DMS114 treated with DMSO at 0.1 percent for 48 hours (cell line): ENCODE measurements around the gene CYSRT1.
"Not testable (repeated sequence)": the region's sequence is repeated elsewhere in the genome, so short reads cannot be mapped to it uniquely, and the experiment has no call there.

ENCODE experiments used
- DNase-seq: peaks from one replicate; lab custom pipeline; 2025; ENCODE audit not compliant: unreplicated experiment; lab: John Stamatoyannopoulos, UW

CYSRT1 gene

DNA sequence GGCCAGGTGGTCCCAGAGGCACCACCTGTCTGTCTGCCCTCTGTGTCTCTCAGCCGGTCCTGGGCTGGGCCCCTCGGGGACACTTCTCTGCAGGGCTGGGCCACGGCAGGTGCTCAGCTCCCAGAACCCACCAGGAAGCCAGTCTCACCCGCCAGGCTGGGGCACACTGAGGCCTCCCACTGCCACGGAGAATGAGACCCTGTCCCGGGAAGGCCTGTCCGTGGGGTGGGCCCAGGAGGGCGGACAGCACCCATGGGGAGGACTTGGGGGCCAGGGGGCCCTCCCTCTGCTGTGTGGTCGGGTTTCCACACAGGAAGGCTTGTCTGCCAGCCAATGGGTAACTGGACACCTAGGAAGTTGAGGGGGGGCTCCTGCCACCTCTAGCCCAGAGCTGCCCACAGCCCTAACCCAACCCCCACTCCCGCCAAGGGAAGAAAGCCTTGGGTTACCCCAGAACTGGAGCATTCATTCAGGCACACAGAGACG, 12.0 kb downstream of the CYSRT1 start:
- no peak for DNase-seq

DNA sequence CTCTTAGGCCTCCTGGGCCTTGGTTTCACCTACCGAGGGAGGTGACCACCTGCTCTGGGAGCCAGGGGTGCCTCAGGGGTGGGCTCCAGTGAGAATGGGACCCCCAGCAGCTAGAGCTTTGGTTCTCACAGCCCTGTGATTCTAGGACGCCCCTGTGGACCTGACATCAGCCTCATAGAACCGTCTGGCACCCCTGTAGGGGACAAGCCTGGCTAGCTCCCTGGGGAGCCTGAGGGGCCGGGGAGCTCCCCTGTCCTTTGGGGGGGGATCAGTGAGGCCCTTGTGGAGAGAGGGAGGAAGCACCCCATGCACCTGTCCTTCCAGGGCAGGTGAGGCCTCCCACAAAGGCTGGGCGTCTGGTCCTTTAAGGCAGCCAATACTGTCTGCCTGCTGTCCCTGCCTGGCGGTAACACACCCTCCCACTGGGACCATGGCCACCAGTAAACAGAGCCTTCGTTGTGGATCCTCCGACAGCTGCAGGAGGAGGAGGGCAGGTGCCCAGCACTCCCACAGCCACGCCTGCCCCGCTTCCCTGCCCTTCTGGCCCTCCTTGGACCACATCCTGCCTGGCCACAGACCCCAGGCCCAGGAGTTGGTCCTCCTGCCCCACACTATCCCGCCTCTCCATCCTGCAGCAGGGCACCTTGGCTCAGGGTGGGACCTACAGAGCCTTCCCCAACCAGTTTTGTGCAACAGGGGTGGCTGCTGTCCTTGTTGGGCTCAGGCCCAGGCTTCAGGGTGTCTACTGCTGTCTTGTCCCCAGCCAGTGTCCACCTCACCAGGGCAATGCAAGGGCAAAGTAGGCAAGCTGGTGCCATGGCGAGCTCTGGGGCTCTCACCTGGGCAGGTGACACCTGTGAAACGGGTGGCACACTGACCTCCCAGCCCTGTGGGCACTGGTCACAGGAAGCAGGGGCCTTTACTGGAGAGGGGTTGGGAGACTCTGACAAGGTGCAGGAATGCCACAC, 13.1 kb downstream of the CYSRT1 start:
- DNase-seq: no peak

DNA sequence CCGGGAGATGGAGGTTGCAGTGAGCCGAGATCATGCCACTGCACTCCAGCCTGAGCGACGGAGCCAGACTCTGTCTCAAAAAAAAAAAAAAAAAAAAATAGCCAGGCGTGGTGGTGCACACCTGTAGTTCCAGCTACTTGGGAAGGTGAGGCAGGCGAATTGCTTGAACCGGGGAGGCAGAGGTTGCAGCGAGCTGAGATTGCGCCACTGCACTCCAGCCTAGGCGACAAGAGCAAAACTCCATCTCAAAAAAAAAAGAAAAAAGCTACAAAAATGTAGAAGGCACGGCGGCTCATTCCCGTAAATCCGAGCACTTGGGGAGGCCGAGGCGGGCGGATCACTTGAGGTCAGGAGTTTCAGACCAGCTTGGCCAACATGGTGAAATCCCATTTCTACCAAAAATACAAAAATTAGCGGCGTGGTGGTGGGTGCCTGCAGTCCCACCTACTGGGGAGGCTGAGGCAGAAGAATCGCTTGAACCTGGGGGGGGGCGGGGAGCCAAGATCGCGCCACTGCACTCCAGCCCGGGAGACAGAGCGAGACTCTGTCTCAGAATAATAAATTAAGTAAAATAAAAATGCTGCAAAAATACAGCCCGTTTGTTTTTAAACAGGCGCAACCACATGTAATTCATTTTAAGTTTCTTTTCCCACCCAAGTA, 14.7 kb downstream of the CYSRT1 start:
- not testable (repeated sequence) for DNase-seq

DNA sequence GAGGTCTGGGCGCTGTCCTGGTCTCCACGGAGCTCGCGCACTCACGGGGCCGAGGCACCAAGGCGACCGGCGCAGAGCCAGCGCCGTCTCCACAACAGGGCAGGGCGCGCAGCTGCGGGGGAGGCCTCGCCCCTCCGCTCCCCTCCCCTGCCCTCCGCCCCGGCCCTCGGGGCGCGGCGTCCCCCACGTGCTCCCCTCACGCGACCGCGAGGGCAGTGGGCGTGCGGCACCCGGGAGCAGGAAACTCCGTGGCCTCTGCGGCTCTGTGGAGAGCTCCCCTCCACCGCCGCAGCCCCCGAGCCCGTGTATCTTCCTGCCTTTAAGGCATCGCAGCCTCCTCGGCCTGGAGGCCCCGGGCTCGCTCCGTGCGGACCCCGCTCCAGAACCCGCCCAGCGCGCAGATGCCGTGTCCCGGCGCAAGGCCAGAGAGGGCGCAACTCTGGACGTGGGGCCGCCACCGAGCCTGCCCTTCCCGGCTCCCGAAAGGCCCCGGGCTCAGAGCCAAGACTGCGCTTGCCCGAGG, 15.4 kb downstream of the CYSRT1 start:
- no peak for DNase-seq

DNA sequence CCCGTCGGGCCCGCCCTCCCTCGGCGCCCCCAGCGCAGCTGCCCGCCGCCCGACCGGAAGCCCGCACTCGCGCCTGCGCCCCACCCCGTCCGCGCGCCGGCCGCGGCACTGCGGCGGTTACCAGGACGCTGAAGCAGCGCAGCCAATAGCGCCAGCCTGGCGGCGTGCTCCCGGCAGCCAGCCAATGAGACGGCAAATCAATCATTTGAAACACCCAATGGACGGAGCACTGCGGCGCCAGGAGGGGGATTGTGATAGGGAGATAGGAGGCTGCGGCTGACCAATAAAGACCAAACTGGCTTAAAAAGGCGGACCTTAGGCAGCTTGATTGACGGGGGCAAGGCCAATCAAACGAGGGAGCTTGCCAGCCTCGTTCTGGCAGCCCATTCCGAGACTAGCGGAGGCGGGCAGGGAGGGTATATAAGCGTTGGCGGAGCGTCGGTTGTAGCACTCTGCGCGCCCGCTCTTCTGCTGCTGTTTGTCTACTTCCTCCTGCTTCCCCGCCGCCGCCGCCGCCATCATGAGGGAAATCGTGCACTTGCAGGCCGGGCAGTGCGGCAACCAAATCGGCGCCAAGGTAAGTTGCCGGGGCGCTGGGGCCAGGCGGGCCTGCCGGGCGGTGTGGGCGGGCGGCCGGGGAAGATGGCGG, 16.0 kb downstream of the CYSRT1 start, which contains the start of gene TUBB4B:
Gene TUBB4B (plus strand): TSS at position 447 of the 649 bp plus-strand sequence. CDS start 74 bp downstream, at position 521.
- DNase-seq: peak; percentile 98

DNA sequence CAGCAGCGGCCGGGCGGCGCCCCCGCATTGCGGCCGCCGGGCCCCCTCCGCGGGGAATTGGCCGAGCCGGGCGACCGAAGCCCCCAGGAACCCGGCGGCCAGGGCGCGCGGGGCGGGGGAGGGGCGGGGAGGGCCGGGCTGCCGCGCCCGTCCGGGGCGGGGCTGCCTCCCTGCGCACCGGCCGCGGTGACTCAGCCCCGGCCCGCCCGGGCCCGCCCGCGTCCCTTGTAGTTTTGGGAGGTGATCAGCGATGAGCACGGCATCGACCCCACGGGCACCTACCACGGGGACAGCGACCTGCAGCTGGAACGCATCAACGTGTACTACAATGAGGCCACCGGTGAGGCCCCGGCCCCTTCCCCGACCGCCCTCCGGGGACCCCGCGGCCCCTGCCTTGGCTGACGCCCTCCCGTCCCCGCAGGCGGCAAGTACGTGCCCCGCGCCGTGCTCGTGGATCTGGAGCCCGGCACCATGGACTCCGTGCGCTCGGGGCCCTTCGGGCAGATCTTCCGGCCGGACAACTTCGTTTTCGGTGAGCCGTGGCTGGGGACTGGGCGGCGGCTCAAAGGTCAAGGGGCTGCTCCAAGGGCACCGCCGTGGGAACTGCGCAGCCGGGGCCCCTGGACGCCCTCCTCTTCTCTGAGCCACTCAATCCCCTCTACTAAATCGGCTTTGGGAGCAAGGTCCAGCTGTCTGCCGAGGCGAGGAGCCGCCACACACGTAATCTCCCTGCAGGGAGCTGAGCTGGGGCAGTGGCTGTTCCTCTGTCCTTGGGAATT, 16.7 kb downstream of the CYSRT1 start:
- DNase-seq: no peak

DNA sequence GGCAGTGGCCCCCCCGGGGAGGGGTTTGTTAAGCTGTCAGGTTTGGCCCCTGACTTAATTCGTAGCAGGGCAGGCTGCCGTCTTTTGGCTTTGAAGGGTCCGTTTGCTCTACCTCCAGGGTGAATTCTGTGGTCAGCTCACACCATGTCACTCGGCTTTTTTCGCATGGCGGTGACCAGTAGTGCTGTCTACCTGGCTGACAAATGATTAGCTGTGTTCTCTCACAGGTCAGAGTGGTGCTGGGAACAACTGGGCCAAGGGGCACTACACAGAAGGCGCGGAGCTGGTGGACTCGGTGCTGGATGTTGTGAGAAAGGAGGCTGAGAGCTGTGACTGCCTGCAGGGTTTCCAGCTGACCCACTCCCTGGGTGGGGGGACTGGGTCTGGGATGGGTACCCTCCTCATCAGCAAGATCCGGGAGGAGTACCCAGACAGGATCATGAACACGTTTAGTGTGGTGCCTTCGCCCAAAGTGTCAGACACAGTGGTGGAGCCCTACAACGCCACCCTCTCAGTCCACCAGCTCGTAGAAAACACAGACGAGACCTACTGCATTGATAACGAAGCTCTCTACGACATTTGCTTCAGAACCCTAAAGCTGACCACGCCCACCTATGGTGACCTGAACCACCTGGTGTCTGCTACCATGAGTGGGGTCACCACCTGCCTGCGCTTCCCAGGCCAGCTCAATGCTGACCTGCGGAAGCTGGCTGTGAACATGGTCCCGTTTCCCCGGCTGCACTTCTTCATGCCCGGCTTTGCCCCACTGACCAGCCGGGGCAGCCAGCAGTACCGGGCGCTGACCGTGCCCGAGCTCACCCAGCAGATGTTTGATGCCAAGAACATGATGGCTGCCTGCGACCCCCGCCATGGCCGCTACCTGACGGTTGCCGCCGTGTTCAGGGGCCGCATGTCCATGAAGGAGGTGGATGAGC, 17.6 kb downstream of the CYSRT1 start:
- no peak for DNase-seq

DNA sequence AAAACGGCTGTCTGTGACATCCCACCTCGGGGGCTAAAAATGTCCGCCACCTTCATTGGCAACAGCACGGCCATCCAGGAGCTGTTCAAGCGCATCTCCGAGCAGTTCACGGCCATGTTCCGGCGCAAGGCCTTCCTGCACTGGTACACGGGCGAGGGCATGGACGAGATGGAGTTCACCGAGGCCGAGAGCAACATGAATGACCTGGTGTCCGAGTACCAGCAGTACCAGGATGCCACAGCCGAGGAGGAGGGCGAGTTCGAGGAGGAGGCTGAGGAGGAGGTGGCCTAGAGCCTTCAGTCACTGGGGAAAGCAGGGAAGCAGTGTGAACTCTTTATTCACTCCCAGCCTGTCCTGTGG, 18.3 kb downstream of the CYSRT1 start:
- DNase-seq: not testable (repeated sequence)

DNA sequence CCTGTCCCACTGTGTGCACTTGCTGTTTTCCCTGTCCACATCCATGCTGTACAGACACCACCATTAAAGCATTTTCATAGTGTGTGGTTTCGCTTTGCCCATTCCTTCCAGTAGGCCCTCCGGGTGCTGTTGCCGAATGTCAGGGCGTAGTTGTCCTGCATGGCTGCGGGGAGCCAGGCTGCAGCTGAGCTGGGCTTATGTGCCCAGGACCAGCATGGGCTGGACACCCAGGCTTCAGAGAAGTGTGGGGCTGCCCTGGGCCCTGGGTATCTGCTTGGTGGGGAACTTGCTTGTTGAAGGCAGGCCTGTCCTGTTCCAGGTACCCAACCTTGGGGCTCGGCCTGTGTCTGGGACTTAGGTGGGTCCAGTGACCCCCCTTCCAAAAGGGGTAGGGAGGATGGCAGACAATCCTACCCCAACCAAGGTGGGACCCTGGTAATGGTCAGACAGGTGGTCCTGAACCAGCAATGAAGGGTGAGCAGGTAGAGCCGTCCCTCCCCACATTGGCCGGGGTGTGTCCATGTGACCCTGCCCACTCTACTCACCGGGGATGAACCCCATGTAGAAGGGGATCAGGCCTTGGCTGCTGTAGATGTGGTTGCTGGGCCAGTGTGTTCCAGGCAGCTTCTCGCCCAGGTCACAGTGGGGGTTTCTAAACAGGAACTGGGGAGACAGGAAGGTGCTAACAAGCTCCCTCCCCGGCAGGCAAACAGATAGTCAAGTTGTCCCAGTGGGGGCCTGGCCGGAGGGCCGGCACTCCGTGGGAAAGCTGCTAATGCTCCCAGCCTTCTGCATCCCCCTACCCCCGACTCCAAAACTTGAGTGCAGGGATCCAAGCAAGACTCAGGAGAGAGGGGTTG, 18.9 kb downstream of the CYSRT1 start:
- DNase-seq: no peak

DNA sequence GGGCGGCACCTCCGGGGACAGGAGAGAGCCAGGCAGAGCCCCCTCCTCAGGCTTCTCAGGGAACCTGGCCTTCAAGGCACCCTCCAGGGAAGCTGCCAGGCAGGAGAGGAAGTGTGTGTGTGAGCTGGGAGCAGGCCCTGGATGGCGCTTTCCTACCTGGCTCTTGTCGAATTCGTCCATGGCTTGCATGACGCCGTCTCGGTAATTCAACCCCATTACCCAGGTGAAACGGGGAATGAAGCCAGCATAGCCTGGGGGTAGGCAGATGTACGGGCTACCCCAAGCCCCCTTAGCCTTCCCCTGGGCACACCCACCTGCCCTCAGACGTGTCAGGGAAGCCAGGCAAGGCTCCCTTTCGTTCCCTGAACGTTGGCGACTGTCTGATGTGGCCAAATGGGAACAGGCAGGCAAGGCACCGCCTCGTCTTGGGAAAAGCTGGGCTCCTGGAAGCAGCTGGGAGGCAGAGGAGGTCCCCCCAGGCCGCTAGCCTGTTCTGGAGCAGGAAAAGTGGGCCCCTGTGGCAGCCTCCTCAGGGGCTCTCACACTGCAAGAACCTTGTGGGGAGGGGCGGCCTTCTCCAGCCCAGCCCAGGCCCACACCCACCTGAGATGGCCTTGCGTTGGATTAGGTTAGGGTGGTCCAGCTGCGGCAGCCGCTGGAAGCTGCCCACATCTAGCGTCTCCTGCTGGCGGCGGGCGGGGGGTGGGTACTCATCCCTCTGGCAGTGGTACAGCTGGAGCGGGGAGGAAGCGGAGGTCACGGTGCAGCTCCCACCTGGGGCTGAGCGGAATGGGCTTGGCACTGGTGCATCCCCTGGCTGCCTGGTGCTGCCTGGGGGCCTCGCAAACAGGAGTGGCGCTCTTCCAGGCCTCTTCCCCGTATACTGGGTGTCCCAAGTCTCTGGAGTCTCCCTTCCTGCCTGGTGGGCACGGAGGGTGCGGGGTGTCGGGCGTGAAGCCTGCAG, 19.8 kb downstream of the CYSRT1 start:
- no peak for DNase-seq

DNA sequence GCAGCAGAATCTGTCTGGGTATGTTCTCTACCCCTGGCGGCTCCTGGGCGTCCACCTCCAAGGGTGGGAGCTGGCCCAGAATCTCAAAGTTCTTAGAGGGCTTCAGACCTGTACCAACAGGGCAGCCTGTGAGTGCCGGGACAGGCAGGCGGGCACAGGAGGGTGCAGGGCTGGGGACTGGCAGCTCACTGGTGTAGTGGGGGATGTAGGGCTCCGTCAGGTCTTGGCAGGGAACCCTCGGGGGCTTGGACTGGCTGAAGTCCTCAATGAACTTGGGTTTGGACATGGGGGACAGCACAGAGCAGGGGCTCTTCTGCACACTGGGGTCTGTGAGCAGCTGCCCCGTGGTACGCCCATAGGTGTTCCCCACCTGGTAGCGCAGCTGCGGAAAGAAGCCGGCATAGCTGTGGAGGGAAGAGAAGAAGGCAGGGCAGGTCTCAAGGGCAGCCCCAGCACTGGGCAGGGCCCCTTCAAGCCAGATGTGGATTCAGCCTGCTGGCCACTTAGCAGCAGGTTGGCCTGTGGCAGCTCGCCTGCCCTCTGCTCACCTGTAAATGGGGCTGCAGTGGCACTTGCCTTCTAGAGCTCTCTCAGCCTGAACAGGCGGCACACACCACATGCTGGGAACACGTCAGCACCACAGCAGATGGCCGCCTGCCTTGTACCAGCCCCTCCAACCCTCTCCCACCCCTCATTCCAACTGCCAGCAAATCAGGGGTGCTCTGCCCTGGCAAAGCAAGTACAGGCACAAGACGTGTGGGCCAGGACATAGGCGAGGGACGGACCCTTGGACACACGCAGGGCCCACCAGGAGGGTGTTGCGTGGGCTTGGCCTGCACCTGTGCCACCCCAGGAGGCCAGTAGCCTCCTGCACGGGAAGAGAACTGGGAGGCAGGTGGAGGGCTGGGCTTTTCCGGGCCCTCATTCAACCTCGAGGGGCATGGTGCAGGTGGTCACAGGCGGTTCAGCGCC, 20.8 kb downstream of the CYSRT1 start:
- DNase-seq: no peak

DNA sequence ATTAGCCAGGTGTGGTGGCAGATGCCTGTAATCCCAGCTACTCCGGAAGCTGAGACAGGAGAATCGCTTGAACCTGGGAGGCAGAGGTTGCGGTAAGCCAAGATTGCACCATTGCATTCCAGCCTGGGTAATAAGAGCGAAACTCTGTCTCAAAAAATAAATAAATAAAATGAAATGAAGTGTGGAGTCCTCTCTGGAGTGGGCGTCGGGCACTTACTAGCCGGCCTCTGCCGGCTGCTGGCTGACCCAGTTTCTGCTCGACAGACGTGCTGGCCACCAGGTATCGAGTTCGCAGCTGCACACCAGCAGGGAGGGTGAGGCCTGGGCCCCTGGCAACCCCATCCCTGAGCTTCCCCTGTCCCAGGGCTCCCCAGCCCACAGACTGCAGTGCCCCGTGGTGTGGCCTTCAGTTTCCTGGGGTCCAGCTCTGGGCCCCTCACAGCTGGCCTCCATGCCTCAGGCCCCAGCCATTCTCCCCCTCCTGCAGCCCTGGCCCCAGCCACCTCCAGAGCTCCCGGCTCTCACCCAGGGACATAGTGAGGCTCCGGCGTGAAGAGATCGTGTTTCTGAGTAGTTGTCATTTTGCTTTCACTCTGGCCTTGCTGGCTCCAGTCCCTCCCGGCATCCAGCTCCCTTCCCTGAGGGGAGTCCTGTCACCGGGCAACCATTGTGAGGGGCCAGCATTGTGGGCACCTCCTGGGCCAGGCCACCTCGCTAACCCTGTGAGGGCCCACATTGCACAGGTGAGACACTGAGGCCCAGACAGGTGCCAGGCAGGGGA, 22.4 kb downstream of the CYSRT1 start:
- no peak for DNase-seq

DNA sequence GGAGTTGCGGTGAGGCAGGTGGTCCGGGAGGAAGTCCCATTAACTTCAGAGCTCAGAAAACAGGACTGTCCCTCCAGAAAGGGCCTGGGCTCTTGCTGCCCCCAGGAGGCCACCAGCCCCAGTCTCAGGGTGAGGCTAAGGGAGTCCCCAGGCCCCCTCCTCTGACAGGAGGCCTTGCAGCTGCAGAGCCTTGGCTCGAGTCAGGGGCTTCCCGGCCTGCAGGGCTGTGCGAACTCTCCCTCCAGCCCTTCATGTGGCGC, 22.9 kb downstream of the CYSRT1 start:
- no peak for DNase-seq

DNA sequence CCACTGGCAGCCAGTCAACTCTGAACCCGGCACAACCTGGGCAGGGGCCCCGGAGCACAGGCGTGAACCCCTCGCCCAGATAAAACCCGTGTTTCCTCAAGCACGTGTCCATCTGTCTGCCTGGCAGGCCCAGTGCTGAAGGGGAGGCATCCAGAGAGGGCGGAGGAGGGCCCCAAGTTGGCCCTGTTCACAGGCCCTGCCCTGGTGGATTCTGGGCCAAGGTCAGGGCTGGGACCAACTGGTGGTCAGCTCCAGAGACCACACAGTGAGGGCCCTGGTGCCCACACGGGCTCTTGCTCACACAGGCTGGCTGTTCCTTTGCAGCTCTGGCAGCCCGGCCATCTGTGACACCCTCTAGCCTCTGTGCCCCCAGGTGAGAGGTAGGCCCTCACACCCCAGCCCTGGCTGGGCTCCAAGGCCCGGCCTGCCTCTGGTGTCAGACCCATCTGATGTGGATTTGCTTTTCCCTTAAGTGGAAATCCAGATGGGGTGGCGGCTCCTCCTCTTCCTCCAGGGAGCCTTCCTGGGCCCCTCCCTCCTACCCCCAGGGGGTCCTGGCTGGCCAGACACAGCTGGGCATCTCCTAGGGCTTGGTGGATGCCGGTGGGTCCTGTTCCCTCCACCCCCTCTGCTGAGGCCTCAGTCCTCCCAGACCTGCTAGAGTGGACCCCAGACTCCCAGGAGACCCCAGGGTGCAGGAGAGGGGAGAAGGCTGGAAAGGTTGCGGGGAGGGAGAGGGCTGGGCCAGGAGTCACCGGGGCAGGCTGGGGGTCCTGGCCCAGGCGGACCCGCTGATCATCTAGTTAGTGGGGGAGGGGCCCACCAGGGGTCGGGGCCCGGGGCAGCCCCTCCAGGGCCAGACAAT, 25.6 kb downstream of the CYSRT1 start:
- no peak for DNase-seq

DNA sequence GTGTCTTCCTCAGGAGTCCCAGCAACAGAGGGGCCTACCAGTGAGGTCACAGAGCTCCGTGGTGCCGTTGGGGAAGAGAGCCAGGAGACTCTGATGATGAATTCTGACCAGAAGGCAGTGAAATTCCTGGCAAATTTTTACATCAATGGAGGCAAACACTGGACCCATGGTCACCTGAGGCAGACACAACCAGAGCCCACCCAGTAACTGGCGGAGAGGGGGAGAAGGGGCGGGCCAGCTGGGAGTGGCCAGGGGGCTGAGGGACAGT, 26.2 kb downstream of the CYSRT1 start, which contains the start of gene STPG3:
Gene STPG3 (plus strand): TSS at position 93 of the 268 bp plus-strand sequence. CDS start 1 bp downstream, at position 94.
- no peak for DNase-seq
